B cell (primary cell): ENCODE measurements around the gene CAMTA1.

ENCODE experiments used
- EZH2 ChIP-seq: IDR thresholded peaks from 2 replicates; pipeline ENCODE4 v1.6.1; 2012; ENCODE audit warnings: borderline replicate concordance, low read depth, mild to moderate bottlenecking, moderate library complexity, low read length; ENCODE audit not compliant: insufficient read depth, poor library complexity, severe bottlenecking
- TF ChIP-seq, protein P1 (sequence below): fragments of 200-600 bp; IDR thresholded peaks from one replicate; pipeline ENCODE4 v1.8.0; 2022; ENCODE audit warnings: antibody characterized with exemption, mild to moderate bottlenecking

DNA sequence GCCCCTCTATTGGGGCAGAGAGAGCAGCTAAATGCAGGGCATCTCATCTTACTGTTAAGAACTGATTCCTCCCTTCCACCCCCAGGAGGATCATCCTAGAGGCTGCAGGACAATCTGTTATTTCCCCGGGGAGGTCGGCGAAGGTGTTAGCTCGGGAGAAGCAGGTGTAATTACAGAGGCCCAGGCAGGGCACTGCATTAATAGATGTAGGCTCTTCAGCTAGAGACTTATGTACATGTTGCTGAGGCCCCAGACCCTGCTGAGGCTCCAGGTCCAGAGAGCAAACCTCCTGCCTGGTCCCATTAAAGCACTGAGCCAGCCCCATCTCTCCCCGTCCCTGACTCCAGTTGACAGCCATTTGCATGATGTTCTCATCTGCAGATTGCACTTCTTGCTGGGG, 665.6 kb downstream of the CAMTA1 start:
- TF ChIP-seq, protein P1, sequence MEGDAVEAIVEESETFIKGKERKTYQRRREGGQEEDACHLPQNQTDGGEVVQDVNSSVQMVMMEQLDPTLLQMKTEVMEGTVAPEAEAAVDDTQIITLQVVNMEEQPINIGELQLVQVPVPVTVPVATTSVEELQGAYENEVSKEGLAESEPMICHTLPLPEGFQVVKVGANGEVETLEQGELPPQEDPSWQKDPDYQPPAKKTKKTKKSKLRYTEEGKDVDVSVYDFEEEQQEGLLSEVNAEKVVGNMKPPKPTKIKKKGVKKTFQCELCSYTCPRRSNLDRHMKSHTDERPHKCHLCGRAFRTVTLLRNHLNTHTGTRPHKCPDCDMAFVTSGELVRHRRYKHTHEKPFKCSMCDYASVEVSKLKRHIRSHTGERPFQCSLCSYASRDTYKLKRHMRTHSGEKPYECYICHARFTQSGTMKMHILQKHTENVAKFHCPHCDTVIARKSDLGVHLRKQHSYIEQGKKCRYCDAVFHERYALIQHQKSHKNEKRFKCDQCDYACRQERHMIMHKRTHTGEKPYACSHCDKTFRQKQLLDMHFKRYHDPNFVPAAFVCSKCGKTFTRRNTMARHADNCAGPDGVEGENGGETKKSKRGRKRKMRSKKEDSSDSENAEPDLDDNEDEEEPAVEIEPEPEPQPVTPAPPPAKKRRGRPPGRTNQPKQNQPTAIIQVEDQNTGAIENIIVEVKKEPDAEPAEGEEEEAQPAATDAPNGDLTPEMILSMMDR = no peak
- no peak for TF ChIP-seq EZH2
